GM12801 (cell line): ENCODE data around the gene PRMT2.

ENCODE experiments used
- TF ChIP-seq, protein P1 (sequence below): IDR thresholded peaks from one replicate; pipeline ENCODE4 v1.5.1; 2011; ENCODE audit warnings: control low read depth; ENCODE audit not compliant: insufficient read length; ENCODE audit errors: extremely low read depth

Gene PRMT2

DNA sequence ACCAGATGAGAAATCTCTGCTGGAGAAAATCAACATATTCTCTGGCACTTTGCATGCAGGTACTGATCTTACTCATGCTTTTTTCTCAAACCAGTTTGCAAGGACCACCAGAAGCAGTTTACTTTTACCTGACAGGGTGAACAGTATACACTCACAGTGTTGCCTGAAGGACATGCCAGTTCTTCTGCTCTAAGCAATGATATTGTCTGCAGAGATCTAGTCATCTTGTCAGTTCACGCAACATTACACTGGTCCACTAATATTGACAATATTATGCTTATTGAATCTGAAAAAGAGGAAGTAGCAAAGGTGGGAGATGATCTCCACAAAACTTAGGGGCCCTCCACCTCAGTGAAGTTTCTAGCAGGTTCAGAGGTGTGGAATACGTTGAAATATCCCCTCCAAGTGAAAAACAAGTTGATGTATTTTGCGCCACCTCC, 26.8 kb upstream of the PRMT2 start:
- TF ChIP-seq, protein P1, sequence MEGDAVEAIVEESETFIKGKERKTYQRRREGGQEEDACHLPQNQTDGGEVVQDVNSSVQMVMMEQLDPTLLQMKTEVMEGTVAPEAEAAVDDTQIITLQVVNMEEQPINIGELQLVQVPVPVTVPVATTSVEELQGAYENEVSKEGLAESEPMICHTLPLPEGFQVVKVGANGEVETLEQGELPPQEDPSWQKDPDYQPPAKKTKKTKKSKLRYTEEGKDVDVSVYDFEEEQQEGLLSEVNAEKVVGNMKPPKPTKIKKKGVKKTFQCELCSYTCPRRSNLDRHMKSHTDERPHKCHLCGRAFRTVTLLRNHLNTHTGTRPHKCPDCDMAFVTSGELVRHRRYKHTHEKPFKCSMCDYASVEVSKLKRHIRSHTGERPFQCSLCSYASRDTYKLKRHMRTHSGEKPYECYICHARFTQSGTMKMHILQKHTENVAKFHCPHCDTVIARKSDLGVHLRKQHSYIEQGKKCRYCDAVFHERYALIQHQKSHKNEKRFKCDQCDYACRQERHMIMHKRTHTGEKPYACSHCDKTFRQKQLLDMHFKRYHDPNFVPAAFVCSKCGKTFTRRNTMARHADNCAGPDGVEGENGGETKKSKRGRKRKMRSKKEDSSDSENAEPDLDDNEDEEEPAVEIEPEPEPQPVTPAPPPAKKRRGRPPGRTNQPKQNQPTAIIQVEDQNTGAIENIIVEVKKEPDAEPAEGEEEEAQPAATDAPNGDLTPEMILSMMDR = no peak

DNA sequence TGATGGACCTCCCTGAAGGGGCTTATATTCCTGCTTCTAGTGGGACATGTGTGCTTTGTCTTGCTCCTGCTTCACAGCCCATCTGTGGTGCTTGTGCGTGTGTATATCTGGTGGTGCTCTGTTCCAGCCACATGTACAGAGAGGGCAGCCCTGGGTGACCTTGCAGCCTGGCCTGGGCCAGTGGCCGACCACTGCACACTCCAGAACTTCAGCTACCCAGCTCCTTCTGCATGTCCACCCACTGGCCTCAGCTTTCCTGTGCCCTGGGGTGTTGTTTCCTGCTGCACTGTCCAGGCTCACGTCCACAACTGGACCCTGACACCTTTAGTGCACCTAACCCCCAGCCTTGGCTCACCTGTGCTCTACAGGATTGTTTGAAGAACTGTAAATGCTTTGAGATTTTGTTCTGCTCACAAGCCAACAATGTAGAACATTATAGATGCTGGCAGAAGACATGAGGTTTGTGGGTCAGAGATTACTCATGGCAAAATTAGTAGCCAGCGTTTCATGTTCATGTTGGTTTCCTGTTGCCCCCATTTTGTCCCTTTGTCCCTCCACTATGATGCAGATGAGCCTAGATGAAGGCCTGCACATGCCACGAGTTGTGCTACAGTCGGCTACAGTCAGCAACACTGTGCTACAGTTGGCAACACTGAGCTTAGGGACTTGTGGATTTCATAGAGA, 25.3 kb upstream of the PRMT2 start:
- TF ChIP-seq, protein P1 = no peak

DNA sequence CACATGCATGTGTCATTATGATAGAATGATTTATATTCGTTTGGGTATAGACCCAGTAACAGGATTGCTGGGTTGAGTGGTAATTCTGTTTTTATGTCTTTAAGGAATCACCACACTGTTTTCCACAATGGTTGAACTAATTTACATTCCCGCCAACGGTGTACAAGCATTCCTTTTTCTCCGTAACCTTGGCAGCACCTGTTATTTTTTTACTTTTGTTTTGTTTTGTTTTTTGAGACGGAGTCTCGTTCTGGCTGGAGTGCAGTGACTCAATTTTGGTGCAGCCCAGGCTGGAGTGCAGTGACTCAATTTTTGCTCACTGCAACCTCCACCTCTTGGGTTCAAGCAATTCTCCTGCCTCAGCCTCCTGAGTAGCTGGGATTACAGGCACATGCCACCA, 22.1 kb upstream of the PRMT2 start:
- TF ChIP-seq, protein P1 = no peak

DNA sequence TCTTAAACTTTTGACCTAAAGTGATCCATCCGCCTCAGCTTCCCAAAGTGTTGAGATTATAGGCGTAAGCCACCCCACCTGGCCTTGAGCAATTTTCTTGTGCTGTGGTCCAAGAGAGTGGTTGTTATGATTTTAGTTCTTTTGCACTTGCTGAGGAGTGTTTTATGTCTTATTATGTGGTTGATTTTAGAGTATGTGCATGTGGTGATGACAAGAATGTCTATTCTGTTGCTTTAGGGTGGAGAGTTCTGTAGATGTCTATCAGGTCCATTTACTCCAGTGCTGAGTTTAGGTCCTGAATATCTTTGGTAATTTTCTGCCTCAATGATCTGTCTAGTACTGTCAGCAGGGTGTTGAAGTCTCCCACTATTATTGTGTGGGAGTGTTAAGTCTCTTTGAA, 19.4 kb upstream of the PRMT2 start:
- TF ChIP-seq, protein P1 = no peak

DNA sequence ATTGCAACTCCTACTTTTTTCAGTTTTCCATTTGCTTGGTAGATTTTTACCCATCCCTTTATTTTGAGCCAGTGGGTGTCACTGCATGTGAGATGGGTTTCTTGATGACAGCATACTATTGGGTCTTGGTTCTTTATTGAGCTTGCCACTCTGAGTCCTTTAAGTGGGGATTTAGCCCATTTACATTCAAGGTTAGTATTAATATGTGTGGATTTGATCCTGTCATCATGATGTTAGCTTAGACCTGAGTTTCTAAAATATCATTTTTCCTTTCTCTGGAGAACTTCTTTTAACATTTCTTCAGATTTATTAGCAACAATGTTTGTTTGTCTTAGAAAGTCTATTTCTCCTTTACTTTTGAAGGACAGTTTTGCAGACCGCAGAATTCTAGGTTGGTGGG, 18.8 kb upstream of the PRMT2 start:
- TF ChIP-seq, protein P1 = no peak

DNA sequence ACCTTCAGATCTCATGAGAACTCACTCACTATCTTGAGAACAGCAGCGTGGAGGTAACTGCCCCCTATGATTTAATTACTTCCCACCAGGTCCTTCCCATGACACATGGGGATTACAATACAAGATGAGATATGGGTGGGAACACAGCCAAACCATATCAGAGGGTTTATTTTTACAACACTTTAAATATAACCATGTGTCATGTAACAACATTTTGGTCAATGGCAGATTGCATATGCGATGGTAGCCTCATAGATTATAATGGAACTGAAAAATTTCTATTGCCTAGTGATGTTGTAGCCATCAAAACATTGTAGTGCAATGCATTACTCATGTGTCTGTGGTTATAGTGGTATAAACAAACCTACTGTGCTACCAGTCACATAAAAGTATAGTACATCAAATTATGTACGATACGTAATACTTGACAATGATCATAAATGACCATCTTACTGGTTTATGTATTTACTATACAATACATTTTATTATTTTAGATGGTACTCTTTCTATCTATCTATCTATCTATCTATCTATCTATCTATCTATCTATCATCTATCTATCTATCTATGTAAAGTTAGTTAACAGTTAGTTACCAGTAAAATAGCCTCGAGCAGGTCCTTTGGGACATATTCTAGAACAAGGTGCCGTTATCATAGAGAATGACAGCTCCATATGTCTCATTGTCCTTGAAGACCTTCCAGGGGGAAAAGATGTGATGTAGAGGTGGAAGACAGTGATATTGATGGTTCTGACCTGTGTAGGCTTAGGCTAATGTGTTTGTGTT, 18.0 kb upstream of the PRMT2 start:
- TF ChIP-seq, protein P1 = no peak

DNA sequence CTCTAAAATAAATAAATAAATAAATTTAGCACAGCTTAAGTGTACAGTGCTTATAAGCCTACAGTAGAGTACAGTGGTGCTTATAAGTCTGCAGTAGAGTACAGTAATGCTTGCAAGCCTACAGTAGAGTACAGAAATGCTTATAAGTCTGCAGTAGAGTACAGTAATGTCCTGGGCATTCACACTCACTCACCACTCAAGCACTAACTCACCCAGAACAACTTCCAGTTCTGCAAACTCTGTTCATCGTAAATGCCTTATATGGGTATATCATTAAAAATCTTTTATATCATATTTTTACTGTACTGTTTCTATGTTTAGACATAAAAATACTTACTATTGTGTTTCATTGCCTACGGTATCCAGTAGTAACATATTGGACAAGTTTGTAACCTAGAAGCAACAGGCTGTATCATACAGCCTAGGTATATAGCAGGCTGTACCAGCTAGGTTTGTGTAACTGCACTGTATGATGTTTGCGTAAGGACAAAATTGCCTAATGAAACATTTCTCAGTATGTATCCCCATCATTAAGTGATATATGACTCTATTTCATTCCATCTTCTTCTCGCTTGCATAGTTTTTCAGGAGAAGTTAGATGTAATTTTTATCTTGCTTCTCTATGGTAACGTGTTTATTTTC, 16.6 kb upstream of the PRMT2 start:
- TF ChIP-seq, protein P1 = no peak
